ENCODE results near the gene CHPF.

CHPF gene

GRCh38 chr2:219551441-219552381 lies 8.1 kb upstream of the CHPF start:
- no peak overlapping the region for H3K27ac Mint-ChIP-seq
- peaks cover 4% of the 10 kb centered on the region for H3K36me3 Mint-ChIP-seq (ENCODE audit: insufficient read depth)
- DNase-seq, result peak in 1 of 3 experiments; percentile 14
- no peaks in the 10 kb centered on the region for H3K9me3 Mint-ChIP-seq
- peaks cover 50 to 91% of the 10 kb centered on the region in 2 donors for H3K27me3 Mint-ChIP-seq
- peak; percentile 11 for ATAC-seq (replicated peaks)
- peak overlapping the region; percentile 84 to 90 for H3K4me3 Mint-ChIP-seq
- peaks cover 8% of the 10 kb centered on the region in 2 donors for H3K4me1 Mint-ChIP-seq (ENCODE audit: low read depth in 2 of 2)

DNA sequence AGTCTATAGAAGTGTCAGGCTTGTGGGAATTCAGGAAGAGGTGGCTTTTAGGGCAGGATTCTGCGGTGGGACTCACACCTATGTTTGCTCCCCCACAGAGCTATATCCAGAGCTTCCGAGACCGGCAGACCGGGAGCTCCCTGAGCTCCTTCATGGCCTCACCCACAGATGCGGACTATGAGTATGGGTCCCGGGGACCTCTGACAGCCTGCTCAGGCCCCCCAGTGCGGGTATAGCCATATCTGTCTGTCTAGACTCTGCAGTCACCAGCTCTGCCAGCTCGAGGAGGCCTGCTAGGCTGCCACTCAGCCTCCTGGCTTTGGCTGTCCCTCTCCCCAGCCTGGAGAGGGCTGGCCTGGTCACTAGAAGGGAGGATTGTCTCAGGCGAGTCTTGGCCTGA lies 6.0 kb upstream of the CHPF start:
- peaks cover 34 to 70% of the 10 kb centered on the region in 2 donors for H3K27me3 Mint-ChIP-seq
- H3K4me1 Mint-ChIP-seq (ENCODE audit: low read depth in 2 of 2), result peaks cover 11% of the 10 kb centered on the region in 2 donors
- ATAC-seq (replicated peaks), result no peak
- no peak overlapping the region for H3K27ac Mint-ChIP-seq
- H3K4me3 Mint-ChIP-seq, result no peak overlapping the region
- H3K36me3 Mint-ChIP-seq (ENCODE audit: insufficient read depth), result peaks cover 4% of the 10 kb centered on the region
- no peaks in the 10 kb centered on the region for H3K9me3 Mint-ChIP-seq
- DNase-seq, result no peak

DNA sequence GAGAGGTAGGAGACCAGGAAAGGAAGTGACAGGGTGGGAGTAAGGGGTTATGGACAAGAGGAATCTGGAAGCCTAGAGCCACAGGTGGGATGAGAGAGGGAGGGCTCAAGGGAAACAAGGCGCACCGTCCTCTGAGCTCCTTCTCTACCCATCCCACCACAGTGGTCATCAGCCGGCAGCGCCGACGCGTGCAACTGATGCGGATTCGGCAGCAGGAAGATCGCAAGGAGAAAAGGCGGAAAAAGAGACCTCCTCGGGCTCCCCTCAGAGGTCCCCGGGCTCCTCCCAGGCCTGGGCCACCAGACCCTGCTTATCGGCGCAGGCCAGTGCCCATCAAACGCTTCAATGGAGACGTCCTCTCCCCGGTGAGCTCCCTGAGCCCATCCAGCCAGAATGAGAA lies 5.4 kb upstream of the CHPF start:
- Mint-ChIP-seq H3K4me1 (ENCODE audit: low read depth in 2 of 2) (peaks cover 15 to 17% of the 10 kb centered on the region in 2 donors), H3K36me3 (ENCODE audit: insufficient read depth) (peaks cover under 1% of the 10 kb centered on the region), H3K27me3 (peaks cover 28 to 63% of the 10 kb centered on the region in 2 donors), H3K27ac (no peak overlapping the region), H3K9me3 (no peaks in the 10 kb centered on the region), H3K4me3 (no peak overlapping the region)
- DNase-seq (no peak), ATAC-seq (replicated peaks) (no peak)

GRCh38 chr2:219547621-219548020 lies 4.0 kb upstream of the CHPF start:
- peaks cover 18 to 21% of the 10 kb centered on the region in 2 donors for H3K4me1 Mint-ChIP-seq (ENCODE audit: low read depth in 2 of 2)
- H3K27me3 Mint-ChIP-seq, result peaks cover 20 to 53% of the 10 kb centered on the region in 2 donors
- H3K36me3 Mint-ChIP-seq (ENCODE audit: insufficient read depth), result no peaks in the 10 kb centered on the region
- no peaks in the 10 kb centered on the region for H3K9me3 Mint-ChIP-seq
- no peak overlapping the region for H3K4me3 Mint-ChIP-seq
- H3K27ac Mint-ChIP-seq, result no peak overlapping the region
- DNase-seq, result no peak
- ATAC-seq (replicated peaks), result no peak

GRCh38 chr2:219545943-219546352 lies 2.3 kb upstream of the CHPF start:
- no peak overlapping the region for H3K27ac Mint-ChIP-seq
- no peak for DNase-seq
- H3K27me3 Mint-ChIP-seq, result peaks cover 13 to 38% of the 10 kb centered on the region in 2 donors
- H3K36me3 Mint-ChIP-seq (ENCODE audit: insufficient read depth), result peaks cover 3% of the 10 kb centered on the region
- H3K4me1 Mint-ChIP-seq (ENCODE audit: low read depth in 2 of 2), result peaks cover 14 to 22% of the 10 kb centered on the region in 2 donors
- H3K9me3 Mint-ChIP-seq, result no peaks in the 10 kb centered on the region
- no peak overlapping the region for H3K4me3 Mint-ChIP-seq
- ATAC-seq (replicated peaks), result no peak

DNA sequence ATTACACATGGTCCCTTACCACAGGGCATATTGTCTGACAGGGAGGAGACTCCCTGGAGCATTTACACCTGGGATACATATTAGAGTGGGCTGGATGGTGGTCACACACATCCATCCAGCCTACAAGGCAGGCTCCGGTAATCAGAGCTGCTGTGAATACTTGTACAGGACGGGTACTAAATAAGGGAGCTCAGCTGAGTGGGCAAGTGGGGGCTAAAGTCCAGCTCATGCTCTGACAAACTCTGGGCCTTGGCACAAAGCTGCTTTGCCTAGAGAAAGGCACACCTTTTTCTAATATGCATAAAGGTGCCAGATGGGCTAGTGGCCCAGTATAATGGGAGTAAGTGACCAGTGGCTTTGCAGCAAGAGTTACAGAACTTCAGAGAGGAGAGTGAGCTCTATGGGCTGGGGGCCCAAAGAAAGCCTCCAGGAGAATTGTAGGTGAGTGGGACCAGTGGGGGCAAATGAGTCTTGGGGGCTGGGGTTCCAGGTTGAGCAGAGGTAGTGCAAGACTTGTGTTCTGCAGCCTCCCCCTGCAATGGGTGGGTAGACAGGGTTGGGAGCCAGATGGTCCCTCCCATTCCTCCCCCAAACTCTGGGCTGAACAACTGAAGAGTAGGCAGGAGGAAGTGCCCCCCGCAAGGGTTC lies 1.8 kb upstream of the CHPF start:
- H3K27ac Mint-ChIP-seq, result no peak overlapping the region
- peaks cover 13 to 22% of the 10 kb centered on the region in 2 donors for H3K4me1 Mint-ChIP-seq (ENCODE audit: low read depth in 2 of 2)
- H3K36me3 Mint-ChIP-seq (ENCODE audit: insufficient read depth), result peaks cover 3% of the 10 kb centered on the region
- ATAC-seq (replicated peaks) (no peak), DNase-seq (no peak)
- H3K9me3 Mint-ChIP-seq, result no peaks in the 10 kb centered on the region
- no peak overlapping the region for H3K4me3 Mint-ChIP-seq
- H3K27me3 Mint-ChIP-seq, result peaks cover 7 to 33% of the 10 kb centered on the region in 2 donors

GRCh38 chr2:219544567-219544966 lies 958 bp upstream of the CHPF start:
- H3K4me1 Mint-ChIP-seq (ENCODE audit: low read depth in 2 of 2), result peaks cover 13 to 22% of the 10 kb centered on the region in 2 donors
- H3K36me3 Mint-ChIP-seq (ENCODE audit: insufficient read depth), result peaks cover 3% of the 10 kb centered on the region
- H3K27me3 Mint-ChIP-seq, result peaks cover 7 to 25% of the 10 kb centered on the region in 2 donors
- peak overlapping the region in 1 of 2 donors; percentile 71 for H3K27ac Mint-ChIP-seq
- DNase-seq (no peak), ATAC-seq (replicated peaks) (no peak)
- no peaks in the 10 kb centered on the region for H3K9me3 Mint-ChIP-seq
- peak overlapping the region; percentile 82 to 83 for H3K4me3 Mint-ChIP-seq

DNA sequence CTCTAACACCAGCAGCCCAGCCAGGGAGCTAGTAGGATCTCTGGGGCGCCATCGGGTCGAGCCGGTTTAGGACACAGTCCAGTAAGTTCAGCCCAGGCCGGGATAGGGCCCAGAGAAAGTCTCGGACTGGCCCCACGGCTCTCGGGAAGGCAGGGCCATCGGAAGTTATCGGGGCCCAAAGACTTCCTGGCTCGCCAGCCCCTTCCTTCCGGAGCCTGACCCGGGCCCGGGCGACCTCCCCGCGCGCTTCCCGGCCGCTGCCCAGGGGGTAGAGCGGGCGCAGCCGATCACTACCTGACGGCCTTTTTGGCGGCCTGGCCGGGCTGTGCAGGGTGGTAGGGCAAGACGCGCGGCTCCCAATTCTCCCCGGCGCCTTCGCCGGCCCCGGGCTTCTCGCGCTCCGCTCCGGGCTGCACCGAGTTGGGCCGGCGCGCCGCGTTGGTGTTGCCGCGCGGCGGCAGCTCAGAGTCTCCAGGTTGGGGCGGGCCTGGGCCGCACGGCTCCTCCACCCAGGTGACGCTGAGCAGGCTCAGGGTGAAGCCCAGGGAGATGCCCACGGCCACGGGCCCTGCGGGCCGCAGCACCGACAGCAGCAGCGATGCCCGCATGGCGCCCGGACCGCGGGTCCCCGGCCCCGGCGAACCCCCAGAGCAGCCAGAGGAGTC lies 546 bp downstream of the CHPF start:
- Mint-ChIP-seq H3K4me1 (ENCODE audit: low read depth in 2 of 2) (peaks cover 13 to 22% of the 10 kb centered on the region in 2 donors), H3K9me3 (no peaks in the 10 kb centered on the region), H3K27me3 (peaks cover 0 to 10% of the 10 kb centered on the region in 2 donors), H3K36me3 (ENCODE audit: insufficient read depth) (peaks cover 7% of the 10 kb centered on the region), H3K4me3 (peak overlapping the region; percentile 82 to 83), H3K27ac (peak overlapping the region; percentile 71 to 80)
- ATAC-seq (replicated peaks) (peak; percentile 47), DNase-seq (peak in 1 of 3 experiments; percentile 46)

- H3K4me3 Mint-ChIP-seq, result peak overlapping the region; percentile 82 to 83
- peak overlapping the region in 1 of 2 donors; percentile 80 for H3K27ac Mint-ChIP-seq
- H3K27me3 Mint-ChIP-seq, result no peaks in the 10 kb centered on the region
- ATAC-seq (replicated peaks) (peak; percentile 50), DNase-seq (peak; percentile 82 to 88 (median 84))
- peaks cover 7% of the 10 kb centered on the region for H3K36me3 Mint-ChIP-seq (ENCODE audit: insufficient read depth)
- no peaks in the 10 kb centered on the region for H3K9me3 Mint-ChIP-seq
- peaks cover 13 to 22% of the 10 kb centered on the region in 2 donors for H3K4me1 Mint-ChIP-seq (ENCODE audit: low read depth in 2 of 2)
These were observed 1.9 kb downstream of the CHPF start for GRCh38 chr2:219541611-219542180.

- ATAC-seq (replicated peaks) (no peak), DNase-seq (no peak)
- Mint-ChIP-seq H3K27me3 (peaks cover 0 to 6% of the 10 kb centered on the region in 2 donors), H3K36me3 (ENCODE audit: insufficient read depth) (peaks cover 7% of the 10 kb centered on the region), H3K4me1 (ENCODE audit: low read depth in 2 of 2) (peaks cover 13 to 22% of the 10 kb centered on the region in 2 donors), H3K27ac (peak overlapping the region in 1 of 2 donors; percentile 9), H3K4me3 (peak overlapping the region; percentile 82 to 83), H3K9me3 (no peaks in the 10 kb centered on the region)
These were observed 2.7 kb downstream of the CHPF start for GRCh38 chr2:219540784-219541504.

DNA sequence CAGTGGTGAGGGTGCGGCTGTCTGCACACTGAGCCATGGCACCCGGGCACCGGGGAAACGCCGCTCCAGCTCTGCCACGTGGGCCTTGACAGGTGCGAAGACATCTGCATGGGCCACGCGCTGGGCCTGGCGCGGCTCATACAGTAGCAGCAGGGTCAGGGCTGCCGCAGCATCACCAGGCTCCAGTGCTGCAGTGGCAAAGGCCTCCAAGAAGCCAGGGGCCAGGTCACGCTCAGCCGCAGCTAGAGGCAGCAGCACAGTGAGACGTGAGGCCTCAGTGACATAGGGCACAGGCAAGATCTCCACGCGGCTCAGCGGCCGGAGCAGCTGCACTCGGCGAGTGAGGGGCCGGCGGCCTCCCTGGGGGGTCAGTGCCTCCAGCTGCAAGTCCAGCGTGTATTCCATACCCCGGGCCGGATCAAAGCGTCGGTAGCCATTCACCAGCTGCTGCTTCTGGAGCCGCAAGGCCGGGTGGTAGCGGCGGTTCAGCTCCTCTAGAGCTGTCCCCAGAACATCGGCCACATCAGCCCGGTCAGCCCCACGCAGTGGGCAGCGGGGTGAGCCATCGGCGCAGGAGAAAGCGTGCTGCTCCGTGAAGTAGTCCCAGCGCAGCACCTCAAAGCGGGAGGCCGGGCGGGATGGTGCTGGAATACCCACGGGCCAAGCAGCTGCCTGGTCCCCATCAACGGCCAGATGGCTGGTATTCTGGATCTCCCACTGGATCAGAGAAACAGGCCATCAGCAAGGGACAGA lies 3.5 kb downstream of the CHPF start:
- H3K9me3 Mint-ChIP-seq, result no peaks in the 10 kb centered on the region
- no peak overlapping the region for H3K4me3 Mint-ChIP-seq
- no peak for DNase-seq
- H3K36me3 Mint-ChIP-seq (ENCODE audit: insufficient read depth), result peaks cover 7% of the 10 kb centered on the region
- peak overlapping the region in 1 of 2 donors; percentile 25 for H3K27ac Mint-ChIP-seq
- peaks cover 6 to 14% of the 10 kb centered on the region in 2 donors for H3K27me3 Mint-ChIP-seq
- no peak for ATAC-seq (replicated peaks)
- H3K4me1 Mint-ChIP-seq (ENCODE audit: low read depth in 2 of 2), result peaks cover 13 to 22% of the 10 kb centered on the region in 2 donors

All from effector memory CD8-positive, alpha-beta T cell (primary cell).